H1 (cell line): ENCODE data around the gene LIFR.

Source experiments
- BACH1 ChIP-seq: IDR thresholded peaks from 2 replicates; pipeline ENCODE4 v1.6.1; 2012; ENCODE audit warnings: low read length, improper control_type of control experiment
- CTCF ChIP-seq, 3 experiments: IDR thresholded peaks; 1 replicate in 2 of 3; 2 replicates in 1 of 3; pipeline versions ENCODE4 v1.5.1 to v1.6.1; 2011; ENCODE audit warnings: low read length in 3 of 3, mild to moderate bottlenecking in 3 of 3, inconsistent platforms in 2 of 3, low read depth in 1 of 3, moderate library complexity in 1 of 3; ENCODE audit not compliant: insufficient read depth in 1 of 3; ENCODE audit errors: control extremely low read depth in 1 of 3
- E2F6 ChIP-seq: IDR thresholded peaks from 2 replicates; pipeline ENCODE4 v1.6.1; 2012; ENCODE audit warnings: inconsistent platforms
- EP300 ChIP-seq, 2 experiments: IDR thresholded peaks; 1 replicate in 1 of 2; 2 replicates in 1 of 2; pipeline ENCODE4 v1.6.1; 2011 to 2012; ENCODE audit warnings: low read depth in 2 of 2, low read length in 2 of 2, mild to moderate bottlenecking in 2 of 2, borderline replicate concordance in 1 of 2, inconsistent platforms in 1 of 2, moderate library complexity in 1 of 2
- JUN ChIP-seq: IDR thresholded peaks from 2 replicates; pipeline ENCODE4 v1.6.1; 2011; ENCODE audit warnings: low read depth, mild to moderate bottlenecking, improper control_type of control experiment, low read length
- MAX ChIP-seq: IDR thresholded peaks from 2 replicates; pipeline ENCODE4 v1.6.1; 2012; ENCODE audit warnings: inconsistent platforms
- POLR2A ChIP-seq, 2 experiments: IDR thresholded peaks; 1 replicate in 1 of 2; 2 replicates in 1 of 2; pipeline ENCODE4 v1.6.1; 2011; ENCODE audit warnings: low read depth in 2 of 2, low read length in 2 of 2, mild to moderate bottlenecking in 2 of 2; ENCODE audit errors: control extremely low read depth in 1 of 2
- POLR2AphosphoS5 ChIP-seq: IDR thresholded peaks from 2 replicates; pipeline ENCODE4 v1.6.1; 2011; ENCODE audit warnings: low read depth, low read length

- TF ChIP-seq CTCF (IDR thresholded peaks at IDR 0.05; ENCODE audit: control extremely low read depth in 1 of 3, insufficient read depth in 1 of 3, low read depth in 1 of 3, low read length in 3 of 3) (no peak), EP300 (IDR thresholded peaks at IDR 0.05; ENCODE audit: borderline replicate concordance in 1 of 2, low read depth in 2 of 2, low read length in 2 of 2) (no peak), JUN (no peak), POLR2A (IDR thresholded peaks at IDR 0.05; ENCODE audit: control extremely low read depth in 1 of 2, low read depth in 2 of 2, low read length in 2 of 2) (no peak), E2F6 (no peak), BACH1 (no peak), POLR2AphosphoS5 (no peak), MAX (no peak)
Measured at GRCh38 chr5:38500573-38501260, 55.7 kb downstream of the LIFR start.
